Gastroesophageal sphincter (tissue), 4 donors: ENCODE measurements around the gene WDR45. TPM values are rescaled to one million over a fixed set of nuclear protein-coding genes. Genes with fewer than 3 reads are reported as not detected.

Source experiments
- ATAC-seq: fragments of 150-250 bp; one replicate; pipeline ENCODE4 v1.9.1; 2016; ENCODE audit warnings: mild to moderate bottlenecking, moderate library complexity
- H3K27ac ChIP-seq, 4 donors: fragments of 200-600 bp; sonication (generic) in 3 of 4; 1 replicate in 3 of 4; 2 replicates in 1 of 4; pipeline ENCODE4 v1.5.1; 2016 to 2019
- H3K27me3 ChIP-seq: fragments of 200-600 bp; sonication (generic); one replicate; pipeline ENCODE4 v1.5.1; 2019
- H3K36me3 ChIP-seq, 2 donors: fragments of 200-600 bp; sonication (generic); one replicate each; pipeline ENCODE4 v1.5.1; 2019; ENCODE audit warnings: control low read depth in 1 of 2
- H3K4me1 ChIP-seq, 3 donors: fragments of 200-600 bp; sonication (generic); 1 replicate in 2 of 3; 2 replicates in 1 of 3; pipeline ENCODE4 v1.5.1; 2016 to 2019; ENCODE audit warnings: control low read depth in 2 of 3
- H3K4me3 ChIP-seq, 2 donors: fragments of 200-600 bp; sonication (generic); one replicate each; pipeline ENCODE4 v1.5.1; 2019; ENCODE audit warnings: mild to moderate bottlenecking in 1 of 2, moderate library complexity in 1 of 2
- H3K9me3 ChIP-seq, 3 donors: fragments of 200-600 bp; sonication (generic); one replicate each; pipeline ENCODE4 v1.5.1; 2017 to 2019; ENCODE audit warnings: control low read depth in 2 of 3
- CTCF ChIP-seq, 4 experiments: fragments of 200-600 bp in 2 of 4; fragments of 450-650 bp in 2 of 4; sonication (generic) in 1 of 4; IDR thresholded peaks; one replicate each; pipeline ENCODE4 v1.5.1; 2017 to 2019; ENCODE audit warnings: antibody characterized with exemption in 4 of 4, mild to moderate bottlenecking in 2 of 4, moderate library complexity in 2 of 4
- EP300 ChIP-seq: sonication (generic); formaldehyde crosslinking; IDR thresholded peaks from one replicate; pipeline ENCODE4 v1.6.1; 2017; ENCODE audit warnings: antibody characterized with exemption, mild to moderate bottlenecking
- POLR2A ChIP-seq, 2 donors: fragments of 450-650 bp; IDR thresholded peaks; one replicate each; pipeline ENCODE4 v1.6.1; 2017; ENCODE audit warnings: antibody characterized with exemption in 2 of 2, mild to moderate bottlenecking in 2 of 2, moderate library complexity in 1 of 2
- POLR2AphosphoS5 ChIP-seq: sonication (generic); formaldehyde crosslinking; IDR thresholded peaks from one replicate; pipeline ENCODE4 v1.6.1; 2017; ENCODE audit warnings: antibody characterized with exemption
- whole genome bisulfite sequencing, 2 donors: methylation state at CpG; one replicate each; pipeline ENCODE4 v1.1.5; 2018; ENCODE audit warnings: low coverage in 1 of 2; 5-methylcytosine and 5-hydroxymethylcytosine counted together
- total RNA-seq, 4 donors: library from RNA; depleted of rRNA; stranded (reverse); fragments of >200 nt; gene quantifications; one replicate each; pipeline ENCODE4 v1.1.0, GENCODE V29; 2016

WDR45 gene
- total RNA-seq, 4 donors from 2014 or later = 60.8 to 101 (median 80.9) TPM

GRCh38 chrX:49061490-49061889 is 18.2 kb downstream of the WDR45 start:
- H3K9me3 ChIP-seq = no peaks in the 10 kb centered on the region
- H3K27me3 ChIP-seq = no peaks in the 10 kb centered on the region
- peaks cover 0 to 35% of the 10 kb centered on the region in 2 donors for H3K36me3 ChIP-seq
- 80% methylated on average over 1 of the region's 7 CpGs; no CpG with 5 or more reads in 1 of the 2 donors for WGBS, 2 donors
- H3K27ac ChIP-seq = no peak overlapping the region
- peaks cover 0 to 10% (median 0%) of the 10 kb centered on the region in 3 donors for H3K4me1 ChIP-seq
- H3K4me3 ChIP-seq = no peak overlapping the region
- no peak for ATAC-seq
- TF ChIP-seq CTCF (IDR thresholded peaks at IDR 0.05) = no peak
- TF ChIP-seq POLR2AphosphoS5 = no peak
- TF ChIP-seq EP300 = no peak
- no peak for TF ChIP-seq POLR2A (IDR thresholded peaks at IDR 0.05)

- H3K4me1 ChIP-seq = peaks cover 0 to 10% (median 0%) of the 10 kb centered on the region in 3 donors
- no peaks in the 10 kb centered on the region for H3K27me3 ChIP-seq
- H3K4me3 ChIP-seq = no peak overlapping the region
- no peak overlapping the region for H3K27ac ChIP-seq
- peaks cover 0 to 35% of the 10 kb centered on the region in 2 donors for H3K36me3 ChIP-seq
- no peak for ATAC-seq
- H3K9me3 ChIP-seq = no peaks in the 10 kb centered on the region
- WGBS, 2 donors = 90% methylated on average over 2 of the region's 3 CpGs; no CpG with 5 or more reads in 1 of the 2 donors
- TF ChIP-seq EP300 (no peak), CTCF (IDR thresholded peaks at IDR 0.05) (no peak), POLR2A (IDR thresholded peaks at IDR 0.05) (no peak), POLR2AphosphoS5 (no peak)
These were observed 18.8 kb downstream of the WDR45 start for GRCh38 chrX:49060914-49061313.

- WGBS, 2 donors = 57% methylated on average over 1 of the region's 10 CpGs; no CpG with 5 or more reads in 1 of the 2 donors
- H3K4me1 ChIP-seq = peaks cover 0 to 14% (median 0%) of the 10 kb centered on the region in 3 donors
- peak overlapping the region in 3 of 4 donors; percentile 24 to 55 (median 46) for H3K27ac ChIP-seq
- peaks cover 0 to 23% of the 10 kb centered on the region in 2 donors for H3K36me3 ChIP-seq
- H3K4me3 ChIP-seq = no peak overlapping the region
- no peak for ATAC-seq
- TF ChIP-seq POLR2AphosphoS5 = no peak
- no peak for TF ChIP-seq CTCF (IDR thresholded peaks at IDR 0.05)
- H3K27me3 ChIP-seq = no peaks in the 10 kb centered on the region
- no peaks in the 10 kb centered on the region for H3K9me3 ChIP-seq
These were observed 20.0 kb downstream of the WDR45 start for GRCh38 chrX:49059681-49060085.

- H3K4me3 ChIP-seq = peak overlapping the region in 1 of 2 donors; percentile 10
- TF ChIP-seq POLR2AphosphoS5 (no peak), CTCF (IDR thresholded peaks at IDR 0.05) (no peak), POLR2A (IDR thresholded peaks at IDR 0.05) (no peak), EP300 (no peak)
- H3K4me1 ChIP-seq = peaks cover 0 to 16% (median 0%) of the 10 kb centered on the region in 3 donors
- WGBS, 2 donors = 0 to 77% methylated on average over 1 to 5 of the region's 6 CpGs
- H3K27ac ChIP-seq = peak overlapping the region in 3 of 4 donors; percentile 24 to 55 (median 46)
- no peak for ATAC-seq
- peaks cover 0 to 18% of the 10 kb centered on the region in 2 donors for H3K36me3 ChIP-seq
- no peaks in the 10 kb centered on the region for H3K27me3 ChIP-seq
- H3K9me3 ChIP-seq = no peaks in the 10 kb centered on the region
These were observed 20.5 kb downstream of the WDR45 start for GRCh38 chrX:49059201-49059600.

- Histone ChIP-seq H3K27me3 (no peaks in the 10 kb centered on the region), H3K4me3 (peak within 1 kb of the TSS in 1 of 2 donors; percentile 10), H3K27ac (peak within 1 kb of the TSS in 3 of 4 donors; percentile 24 to 55 (median 46)), H3K9me3 (no peaks in the 10 kb centered on the region), H3K4me1 (peaks cover 0 to 16% (median 0%) of the 10 kb centered on the region in 3 donors), H3K36me3 (peaks cover 0 to 14% of the 10 kb centered on the region in 2 donors)
- no CpG with 5 or more reads among the region's 5 CpGs for WGBS, 2 donors
- ATAC-seq = no peak
- TF ChIP-seq EP300 = no peak
- TF ChIP-seq POLR2A (IDR thresholded peaks at IDR 0.05) = no peak
- no peak for TF ChIP-seq CTCF (IDR thresholded peaks at IDR 0.05)
- TF ChIP-seq POLR2AphosphoS5 = no peak
These were observed 20.9 kb downstream of the WDR45 start, which contains the start of gene CCDC120 for GRCh38 chrX:49058794-49059193. TSS of gene CCDC120 (plus strand) at chrX:49058999. CDS start at chrX:49062042, 3,043 bp downstream.
